ENCODE results near the gene TBX15.

- TF ChIP-seq CTCF (IDR thresholded peaks at IDR 0.05; ENCODE audit: low read depth, low read length, poor library complexity, severe bottlenecking) (no peak), EZH2phosphoT487 (IDR thresholded peaks at IDR 0.05; ENCODE audit: borderline replicate concordance, low read length) (no peak)
These were observed 36.7 kb downstream of the TBX15 start for GRCh38 chr1:118951270-118951936.
